HepG2 (cell line): ENCODE measurements around the gene RPL3. TPM values are rescaled to one million over a fixed set of nuclear protein-coding genes. Genes with fewer than 3 reads are reported as not detected.

Experiments
- AHDC1 ChIP-seq: sonication (generic); formaldehyde crosslinking; IDR thresholded peaks from 2 replicates; pipeline ENCODE4 v1.5.1; 2020; ENCODE audit warnings: mild to moderate bottlenecking, missing genetic modification reagents, borderline replicate concordance
- ATF2 ChIP-seq: sonication (generic); formaldehyde crosslinking; IDR thresholded peaks from 2 replicates; pipeline ENCODE4 v1.4.0; 2020; ENCODE audit warnings: missing genetic modification reagents
- CCAR2 ChIP-seq: fragments of 200-400 bp; formaldehyde crosslinking; optimal IDR thresholded peaks from 2 replicates; pipeline ENCODE3; 2018; ENCODE audit warnings: low read depth, mild to moderate bottlenecking, low read length, moderate library complexity
- DRAP1 ChIP-seq: IDR thresholded peaks from 2 replicates; pipeline ENCODE4 v1.6.1; 2016; ENCODE audit warnings: missing genetic modification reagents, missing compliant biosample characterization
- FOXA3 ChIP-seq: IDR thresholded peaks from 2 replicates; pipeline ENCODE4 v1.6.1; 2016; ENCODE audit warnings: missing genetic modification reagents, missing compliant biosample characterization
- JDP2 ChIP-seq: sonication (generic); formaldehyde crosslinking; IDR thresholded peaks from 2 replicates; pipeline ENCODE4 v1.8.1; 2022; ENCODE audit warnings: missing genetic modification reagents, borderline replicate concordance
- MAZ ChIP-seq, 2 experiments: sonication (generic) in 1 of 2; formaldehyde crosslinking in 1 of 2; IDR thresholded peaks; 2 replicates each; pipeline versions ENCODE4 v1.5.0 to v1.6.1; 2012 to 2020; ENCODE audit warnings: low read depth in 2 of 2, mild to moderate bottlenecking in 2 of 2, borderline replicate concordance in 1 of 2, improper control_type of control experiment in 1 of 2, low read length in 1 of 2, missing genetic modification reagents in 1 of 2, moderate library complexity in 1 of 2
- MXI1 ChIP-seq: IDR thresholded peaks from 3 replicates; pipeline ENCODE4 v1.6.1; 2012; ENCODE audit warnings: low read depth, low read length, inconsistent platforms, borderline replicate concordance
- NPAS2 ChIP-seq: sonication (generic); formaldehyde crosslinking; IDR thresholded peaks from 2 replicates; pipeline ENCODE4 v1.8.0; 2022; ENCODE audit warnings: mild to moderate bottlenecking, missing genetic modification reagents, borderline replicate concordance
- RAD21 ChIP-seq: fragments of 450-650 bp; formaldehyde crosslinking; IDR thresholded peaks from 2 replicates; pipeline ENCODE4 v1.5.0; 2020; ENCODE audit warnings: mild to moderate bottlenecking
- SRF ChIP-seq: IDR thresholded peaks from 2 replicates; pipeline ENCODE4 v1.6.1; 2011; ENCODE audit warnings: mild to moderate bottlenecking, low read depth, low read length, moderate library complexity
- SRSF4 ChIP-seq: fragments of 200-400 bp; formaldehyde crosslinking; IDR thresholded peaks from one replicate; pipeline ENCODE4 v1.6.1; 2018; ENCODE audit warnings: mild to moderate bottlenecking, low read depth, low read length, moderate library complexity; ENCODE audit not compliant: poor library complexity, severe bottlenecking
- ZBTB42 ChIP-seq: sonication (generic); formaldehyde crosslinking; IDR thresholded peaks from 2 replicates; pipeline ENCODE4 v1.5.0; 2020; ENCODE audit warnings: mild to moderate bottlenecking, missing genetic modification reagents
- ZFP62 ChIP-seq: sonication (generic); formaldehyde crosslinking; IDR thresholded peaks from 2 replicates; pipeline ENCODE4 v1.4.0; 2020; ENCODE audit warnings: missing genetic modification reagents
- ZNF224 ChIP-seq: sonication (generic); formaldehyde crosslinking; IDR thresholded peaks from 2 replicates; pipeline ENCODE4 v1.5.0; 2020; ENCODE audit warnings: mild to moderate bottlenecking, missing genetic modification reagents
- ZNF329 ChIP-seq: sonication (generic); formaldehyde crosslinking; IDR thresholded peaks from 2 replicates; pipeline ENCODE4 v1.9.0; 2021; ENCODE audit warnings: low read depth, mild to moderate bottlenecking, missing genetic modification reagents
- ZNF629 ChIP-seq: sonication (generic); formaldehyde crosslinking; conservative IDR thresholded peaks from 2 replicates; pipeline ENCODE4 v1.5.0; 2020; ENCODE audit warnings: missing genetic modification reagents
- polyA plus RNA-seq, 8 experiments: library from polyadenylated mRNA; depleted of rRNA in 3 of 8; stranded (reverse) in 7 of 8; unstranded in 1 of 8; fragments of >200 nt; fragmentation: Illumina TruSeq in 4 of 8; extraction: Trizol in 4 of 8; gene quantifications; 2 replicates each; pipeline versions ENCODE4 v1.2.1 to v1.2.3, GENCODE V29; 2011 to 2016; ENCODE audit warnings: low read depth in 4 of 8, missing spikeins in 1 of 8, mixed read lengths in 1 of 8; ENCODE audit not compliant: insufficient read depth in 1 of 8
- total RNA-seq, 5 experiments: library from RNA; depleted of rRNA; stranded (reverse); fragments of >200 nt; fragmentation: Illumina TruSeq; extraction: Trizol; gene quantifications; 2 replicates each; pipeline ENCODE4 v1.2.3, GENCODE V29; 2016; ENCODE audit warnings: low read depth in 1 of 5
- TF ChIP-seq, protein P1 (sequence below): sonication (generic); formaldehyde crosslinking; IDR thresholded peaks from 2 replicates; pipeline ENCODE4 v1.4.0; 2020; ENCODE audit warnings: missing genetic modification reagents

RPL3 gene
- total and polyA plus RNA-seq, 2 of the 13 experiments (the other 11 are each of a cell fraction or from before 2014, with no cell fraction given) = 1,051 to 3,279 TPM

DNA sequence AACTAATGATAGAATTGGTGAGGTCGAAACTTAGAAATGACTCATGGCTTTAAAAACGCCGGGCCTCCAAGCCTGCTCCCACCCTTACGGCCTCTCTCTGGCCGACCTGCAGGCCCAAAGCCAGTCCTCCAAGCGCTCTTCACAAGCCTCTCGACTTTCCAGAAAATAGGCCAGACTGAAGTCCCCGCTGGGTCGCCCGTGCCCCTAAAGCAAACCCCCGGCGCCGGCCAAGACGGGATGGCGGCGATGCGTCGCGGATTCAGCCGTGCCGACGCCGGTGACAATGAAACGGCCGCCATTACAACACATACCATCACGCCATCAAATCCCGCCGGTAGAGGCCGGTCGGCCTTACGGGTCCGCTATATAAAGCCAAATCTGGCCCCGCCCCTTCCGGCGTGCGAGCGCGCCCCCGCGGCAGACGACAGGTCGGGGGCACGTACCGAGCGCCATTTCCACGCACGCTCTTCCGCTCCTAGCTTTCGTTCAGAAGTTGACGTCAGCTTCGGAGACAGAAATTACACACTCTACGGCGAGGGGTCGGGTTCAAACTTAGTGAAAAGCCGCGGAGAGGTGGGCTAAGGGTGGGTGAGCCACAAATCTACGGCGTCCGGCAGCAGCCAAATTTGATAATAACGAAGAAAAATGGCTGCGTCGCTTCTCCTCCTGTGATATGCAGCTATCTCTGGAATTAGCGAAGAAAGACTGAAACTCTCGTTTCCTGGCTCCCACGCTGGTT is at the start of gene RPL3 (continued):
- TF ChIP-seq DRAP1 (CRISPR knock-in tag) = peak; percentile 99
- no peak for TF ChIP-seq SRSF4
- no peak for TF ChIP-seq ZBTB42 (CRISPR knock-in tag)
- 0 out of 2 replicates have a peak, but pooled peaks have one; percentile 44 for TF ChIP-seq ZNF224 (CRISPR knock-in tag)
- TF ChIP-seq MXI1 = peak; percentile 83; the same call in 1 of the 3 replicates
- TF ChIP-seq, protein P1, sequence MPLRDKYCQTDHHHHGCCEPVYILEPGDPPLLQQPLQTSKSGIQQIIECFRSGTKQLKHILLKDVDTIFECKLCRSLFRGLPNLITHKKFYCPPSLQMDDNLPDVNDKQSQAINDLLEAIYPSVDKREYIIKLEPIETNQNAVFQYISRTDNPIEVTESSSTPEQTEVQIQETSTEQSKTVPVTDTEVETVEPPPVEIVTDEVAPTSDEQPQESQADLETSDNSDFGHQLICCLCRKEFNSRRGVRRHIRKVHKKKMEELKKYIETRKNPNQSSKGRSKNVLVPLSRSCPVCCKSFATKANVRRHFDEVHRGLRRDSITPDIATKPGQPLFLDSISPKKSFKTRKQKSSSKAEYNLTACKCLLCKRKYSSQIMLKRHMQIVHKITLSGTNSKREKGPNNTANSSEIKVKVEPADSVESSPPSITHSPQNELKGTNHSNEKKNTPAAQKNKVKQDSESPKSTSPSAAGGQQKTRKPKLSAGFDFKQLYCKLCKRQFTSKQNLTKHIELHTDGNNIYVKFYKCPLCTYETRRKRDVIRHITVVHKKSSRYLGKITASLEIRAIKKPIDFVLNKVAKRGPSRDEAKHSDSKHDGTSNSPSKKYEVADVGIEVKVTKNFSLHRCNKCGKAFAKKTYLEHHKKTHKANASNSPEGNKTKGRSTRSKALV (CRISPR knock-in tag) = no peak
- no peak for TF ChIP-seq CCAR2
- TF ChIP-seq JDP2 (CRISPR knock-in tag) = no peak
- TF ChIP-seq FOXA3 (CRISPR knock-in tag) = peak; percentile 66
- no peak for TF ChIP-seq NPAS2 (CRISPR knock-in tag)
- peak; percentile 52; the same call in 1 of the 2 replicates for TF ChIP-seq RAD21 (CRISPR knock-in tag)
- peak; percentile 60; the same call in 1 of the 2 replicates for TF ChIP-seq MAZ (IDR thresholded peaks at IDR 0.05; ENCODE audit: borderline replicate concordance, low read depth, low read length)
- peak; percentile 86 for TF ChIP-seq MAZ (CRISPR knock-in tag; IDR thresholded peaks at IDR 0.05; ENCODE audit: low read depth)
- TF ChIP-seq ZNF329 = peak; percentile 52; the same call in 1 of the 2 replicates
- peak; percentile 48; the same call in 1 of the 2 replicates for TF ChIP-seq SRF
- TF ChIP-seq ZFP62 (CRISPR knock-in tag) = no peak
- peak; percentile 84 for TF ChIP-seq AHDC1
- peak; percentile 20; the same call in 1 of the 2 replicates for TF ChIP-seq ZNF629 (CRISPR knock-in tag)
- peak; percentile 99 for TF ChIP-seq ATF2 (CRISPR knock-in tag)
